Measurements from ENCODE around the gene SLC35D3.

Gene SLC35D3

DNA sequence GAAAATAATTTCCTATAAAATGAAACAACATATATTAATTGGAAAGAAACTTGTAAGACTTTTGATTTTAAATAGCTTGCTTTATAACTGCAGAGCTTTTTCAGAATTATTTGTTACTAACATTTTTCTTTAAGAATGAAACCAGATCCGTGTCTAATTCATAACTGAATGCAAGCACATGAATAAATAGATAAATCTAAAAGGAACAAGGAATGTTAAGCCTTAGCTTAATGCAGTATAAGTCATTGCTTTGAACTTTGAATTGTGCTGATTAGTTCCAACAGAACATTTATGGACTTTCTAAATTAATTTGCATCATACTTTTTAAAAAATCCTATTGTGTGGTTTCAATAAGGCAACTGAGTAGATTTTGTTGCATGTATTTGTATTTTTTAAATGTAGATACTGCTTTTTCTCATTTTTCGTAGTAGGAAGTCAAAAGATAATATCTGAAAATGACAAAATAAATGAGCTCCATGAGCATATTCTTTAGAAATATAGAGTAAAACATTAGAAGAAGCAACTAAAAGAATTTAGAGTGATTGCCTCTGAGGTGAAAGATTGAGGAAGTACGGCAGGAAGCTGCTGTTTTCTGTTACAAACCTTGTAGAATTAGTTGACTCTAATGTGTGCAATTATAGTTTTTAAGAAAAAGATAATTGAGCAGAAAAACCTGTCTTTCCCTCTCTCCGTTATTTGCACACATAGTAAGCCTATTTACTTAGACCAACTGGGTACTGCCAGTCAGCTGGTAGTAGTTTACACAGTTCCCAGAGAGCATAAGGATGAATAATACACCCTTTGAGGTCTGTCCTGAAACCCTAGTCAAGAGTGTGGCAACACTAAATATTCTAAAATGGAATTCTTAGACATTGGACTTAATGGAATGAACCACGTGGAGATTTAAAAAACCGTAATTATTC, 32.6 kb upstream of the SLC35D3 start:
- H3K27ac ChIP-seq: no peak overlapping the region
- TF ChIP-seq, protein P1, sequence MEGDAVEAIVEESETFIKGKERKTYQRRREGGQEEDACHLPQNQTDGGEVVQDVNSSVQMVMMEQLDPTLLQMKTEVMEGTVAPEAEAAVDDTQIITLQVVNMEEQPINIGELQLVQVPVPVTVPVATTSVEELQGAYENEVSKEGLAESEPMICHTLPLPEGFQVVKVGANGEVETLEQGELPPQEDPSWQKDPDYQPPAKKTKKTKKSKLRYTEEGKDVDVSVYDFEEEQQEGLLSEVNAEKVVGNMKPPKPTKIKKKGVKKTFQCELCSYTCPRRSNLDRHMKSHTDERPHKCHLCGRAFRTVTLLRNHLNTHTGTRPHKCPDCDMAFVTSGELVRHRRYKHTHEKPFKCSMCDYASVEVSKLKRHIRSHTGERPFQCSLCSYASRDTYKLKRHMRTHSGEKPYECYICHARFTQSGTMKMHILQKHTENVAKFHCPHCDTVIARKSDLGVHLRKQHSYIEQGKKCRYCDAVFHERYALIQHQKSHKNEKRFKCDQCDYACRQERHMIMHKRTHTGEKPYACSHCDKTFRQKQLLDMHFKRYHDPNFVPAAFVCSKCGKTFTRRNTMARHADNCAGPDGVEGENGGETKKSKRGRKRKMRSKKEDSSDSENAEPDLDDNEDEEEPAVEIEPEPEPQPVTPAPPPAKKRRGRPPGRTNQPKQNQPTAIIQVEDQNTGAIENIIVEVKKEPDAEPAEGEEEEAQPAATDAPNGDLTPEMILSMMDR (conservative IDR thresholded peaks at IDR 0.05; ENCODE audit: low read depth): no peak
- ChIA-PET CTCF (no interaction called here), POLR2A (ENCODE audit: low non-redundant PET) (no interaction called here)
- DNase-seq (ENCODE audit: low spot score): no peak

DNA sequence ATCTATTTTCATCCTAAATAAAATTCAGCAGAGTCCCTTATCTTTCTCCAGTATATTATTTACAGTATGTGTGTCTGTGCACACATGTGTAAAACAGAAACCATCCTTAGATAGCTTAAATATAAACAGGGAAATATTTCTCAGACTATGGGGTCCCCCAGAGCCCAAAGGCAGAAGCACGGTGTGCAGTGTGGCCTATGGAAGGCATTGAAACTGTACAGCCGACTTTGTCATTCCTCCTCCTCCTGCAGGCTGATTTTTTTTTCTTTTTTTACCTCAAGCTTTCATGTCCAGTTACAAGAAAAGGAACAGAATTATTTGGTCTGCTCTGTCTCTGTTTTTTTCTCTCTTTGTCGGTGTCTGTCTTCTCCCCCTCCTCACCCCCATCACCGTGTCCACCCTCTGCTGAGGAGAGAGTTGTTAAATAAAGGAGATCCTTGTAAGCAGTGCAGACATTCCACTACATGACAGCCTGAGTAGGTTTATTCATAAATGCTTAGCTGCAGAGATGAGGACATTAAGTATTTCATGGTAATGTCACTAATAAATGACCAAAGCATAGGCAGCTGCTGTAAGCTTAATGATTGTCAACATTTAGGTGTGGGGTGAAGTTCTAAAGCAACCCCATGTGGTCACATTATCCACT, 31.8 kb upstream of the SLC35D3 start:
- TF ChIP-seq, protein P1 (conservative IDR thresholded peaks at IDR 0.05; ENCODE audit: low read depth): no peak
- H3K27ac ChIP-seq: no peak overlapping the region
- no peak for DNase-seq (ENCODE audit: low spot score)
- ChIA-PET POLR2A (ENCODE audit: low non-redundant PET) (no interaction called here), CTCF (interaction anchor here (0.6 kb wide), 1 partner anchor 444 kb away, joined by 3 read pairs; no protein-coding TSS in a partner anchor)

DNA sequence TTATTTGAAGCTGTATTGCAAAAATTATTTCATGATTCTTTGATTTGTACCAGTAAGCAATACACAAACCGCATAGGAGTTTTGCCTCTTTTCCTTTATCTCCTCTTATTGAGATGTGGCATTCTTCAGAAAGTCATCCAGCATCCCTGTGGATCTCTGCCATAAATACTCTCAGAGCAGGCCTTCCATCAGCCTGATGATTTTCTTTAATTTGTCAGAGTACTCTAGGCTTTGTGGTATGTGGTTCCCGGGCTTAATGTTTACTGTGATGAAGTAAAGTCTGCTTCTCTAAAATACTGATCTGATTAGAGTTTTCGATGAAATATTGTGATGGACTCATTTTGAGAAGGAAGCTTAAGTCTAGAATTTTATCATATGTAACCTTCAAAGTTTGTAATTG, 31.1 kb upstream of the SLC35D3 start:
- ChIA-PET POLR2A (ENCODE audit: low non-redundant PET) (interaction anchor here (0.6 kb wide), 1 partner anchor 46 kb away, joined by 7 read pairs; no protein-coding TSS in a partner anchor), CTCF (interaction anchor here (0.6 kb wide), 2 partner anchors 247 to 443 kb away, joined by 3 read pairs; no protein-coding TSS in a partner anchor)
- no peak for DNase-seq (ENCODE audit: low spot score)
- no peak overlapping the region for H3K27ac ChIP-seq
- TF ChIP-seq, protein P1 (conservative IDR thresholded peaks at IDR 0.05; ENCODE audit: low read depth): no peak

DNA sequence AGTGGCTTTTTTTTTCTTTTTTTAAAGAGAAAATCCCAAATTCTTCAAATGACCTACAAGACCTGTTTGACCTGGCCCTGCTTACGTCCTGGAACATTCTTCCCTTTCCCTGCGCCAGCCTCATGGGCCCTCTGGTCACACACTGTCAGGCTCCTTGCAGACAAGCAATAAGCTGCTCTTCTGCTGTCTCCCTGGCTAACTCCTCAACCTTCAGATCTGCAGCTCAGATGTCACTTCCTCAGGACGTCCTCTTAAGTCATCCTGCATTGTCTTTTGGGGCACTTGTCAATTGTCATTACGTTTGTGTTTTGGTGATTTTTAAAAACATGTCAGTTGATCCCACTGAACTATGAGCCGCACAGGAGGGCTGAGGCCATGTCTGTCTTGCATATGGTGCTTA, 28.9 kb upstream of the SLC35D3 start:
- DNase-seq (ENCODE audit: low spot score): no peak
- POLR2A ChIA-PET (ENCODE audit: low non-redundant PET): no interaction called here
- CTCF ChIA-PET: no interaction called here
- TF ChIP-seq, protein P1 (conservative IDR thresholded peaks at IDR 0.05; ENCODE audit: low read depth): no peak
- H3K27ac ChIP-seq: no peak overlapping the region

DNA sequence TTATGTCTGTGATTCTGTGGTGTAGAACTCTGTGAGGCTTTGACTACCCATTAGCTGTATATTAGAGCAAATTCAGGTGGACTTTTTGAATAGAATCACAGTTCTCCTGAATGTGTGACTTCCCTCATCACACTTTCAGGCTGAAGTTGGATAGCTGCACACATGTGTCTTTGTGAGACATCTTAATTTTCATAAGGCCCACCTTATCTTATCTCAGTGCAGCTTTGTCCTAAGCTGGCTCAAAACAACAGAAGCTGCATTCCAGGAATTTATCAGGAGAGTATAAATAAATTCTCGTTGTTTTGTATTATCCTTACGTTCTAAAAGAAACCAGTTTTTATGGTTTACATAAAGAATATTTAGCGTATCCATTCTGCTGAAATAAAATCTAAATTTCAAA, 26.2 kb upstream of the SLC35D3 start:
- CTCF ChIA-PET: no interaction called here
- H3K27ac ChIP-seq: no peak overlapping the region
- TF ChIP-seq, protein P1 (conservative IDR thresholded peaks at IDR 0.05; ENCODE audit: low read depth): no peak
- no peak for DNase-seq (ENCODE audit: low spot score)
- POLR2A ChIA-PET (ENCODE audit: low non-redundant PET): no interaction called here

DNA sequence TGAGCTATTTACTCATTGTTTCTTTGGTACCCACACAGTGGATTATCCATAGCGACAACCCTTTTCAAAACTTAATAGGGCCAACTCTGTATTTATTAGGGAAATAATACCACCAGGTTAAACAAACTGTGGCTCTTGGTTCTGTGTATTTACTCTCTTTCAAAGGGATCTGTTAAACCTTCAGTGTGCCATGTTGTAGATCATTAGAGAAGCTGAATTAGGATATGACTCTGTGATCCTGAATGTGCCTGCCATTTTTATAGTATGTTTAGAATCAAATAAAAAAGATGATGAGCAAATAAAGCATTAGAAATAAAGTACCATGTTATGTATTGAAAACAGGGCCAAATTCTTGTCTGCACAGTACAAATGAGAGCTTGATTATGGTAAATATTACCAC, 25.0 kb upstream of the SLC35D3 start:
- no peak for DNase-seq (ENCODE audit: low spot score)
- no peak overlapping the region for H3K27ac ChIP-seq
- TF ChIP-seq, protein P1 (conservative IDR thresholded peaks at IDR 0.05; ENCODE audit: low read depth): no peak
- ChIA-PET POLR2A (ENCODE audit: low non-redundant PET) (no interaction called here), CTCF (no interaction called here)
